ENCODE data around the gene UNC45B. TPM values are rescaled to one million over a fixed set of nuclear protein-coding genes. Genes with fewer than 3 reads are reported as not detected.
"Not testable (repeated sequence)": the region's sequence is repeated elsewhere in the genome, so short reads cannot be mapped to it uniquely, and the experiment has no call there.

Gene UNC45B
- total and polyA plus RNA-seq, 2 of the 8 experiments (the other 6 are each of a cell fraction or from before 2014, with no cell fraction given) = 0.06 to 0.15 TPM

DNA sequence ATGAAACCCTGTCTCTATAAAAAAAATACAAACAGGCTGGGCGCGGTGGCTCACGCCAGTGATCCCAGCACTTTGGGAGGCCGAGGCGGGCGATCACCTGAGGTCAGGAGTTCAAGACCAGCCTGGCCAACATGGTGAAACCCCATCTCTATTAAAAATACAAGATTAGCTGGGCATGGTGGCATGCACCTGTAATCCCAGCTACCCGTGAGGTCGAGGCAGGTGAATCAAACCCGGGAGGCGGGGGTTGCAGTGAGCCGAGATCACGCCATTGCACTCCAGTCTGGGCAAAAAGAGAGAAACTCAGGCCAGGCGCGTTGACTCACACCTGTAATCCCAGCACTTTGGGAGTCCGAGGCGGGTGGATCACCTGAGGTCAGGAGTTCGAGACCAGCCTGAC is 36.8 kb upstream of the UNC45B start:
- H3K9me3 ChIP-seq (ENCODE audit: insufficient read depth in 2 of 2, low read depth in 1 of 2, low read length in 1 of 2) = not testable (repeated sequence)
- WGBS, 2 experiments (ENCODE audit: extremely low coverage in 1 of 2, insufficient coverage in 1 of 2, insufficient read length in 1 of 2, insufficient replicate concordance in 2 of 2, low coverage in 1 of 2, low lambda C conversion rate in 2 of 2, missing lambda C conversion rate in 1 of 2) = 97% methylated on average over 16 of the region's 17 CpGs; no CpG with 5 or more reads in 1 of the 2 experiments

More for the DNA sequence above, 36.8 kb upstream of the UNC45B start:
- H2AFZ ChIP-seq (ENCODE audit: low read length); H2AK5ac ChIP-seq (ENCODE audit: low read depth, low read length); H2BK5ac ChIP-seq (ENCODE audit: low read depth, low read length); H3K56ac ChIP-seq (replicated peaks; ENCODE audit: insufficient read length, low read depth, low read length); H3K9ac ChIP-seq (replicated peaks in 1 of 4; ENCODE audit: extremely low read depth in 1 of 4, low read depth in 3 of 4, low read length in 3 of 4); H2BK12ac ChIP-seq (ENCODE audit: low read depth, low read length); H3K18ac ChIP-seq (ENCODE audit: extremely low read depth, low read length); H3K36me3 ChIP-seq (ENCODE audit: control insufficient read depth in 2 of 4, insufficient read depth in 4 of 4, low read length in 3 of 4); H3K79me1 ChIP-seq (ENCODE audit: low read depth, low read length); DNase-seq (ENCODE audit: low read depth in 1 of 2, low spot score in 2 of 2); H4K8ac ChIP-seq (ENCODE audit: extremely low read depth, insufficient read depth, low read length); H2BK15ac ChIP-seq (ENCODE audit: low read length); H3K4me2 ChIP-seq (ENCODE audit: insufficient read depth in 1 of 2, low read depth in 2 of 2, low read length in 2 of 2); FAIRE-seq; H3K4ac ChIP-seq (replicated peaks; ENCODE audit: insufficient read length, low read depth, low read length); H4K20me1 ChIP-seq (replicated peaks in 1 of 2; ENCODE audit: control insufficient read depth in 1 of 2, insufficient read depth in 2 of 2, low read length in 2 of 2); H4K91ac ChIP-seq (replicated peaks; ENCODE audit: insufficient read length, low read length); H3K4me3 ChIP-seq (ENCODE audit: extremely low read depth in 1 of 4, insufficient read depth in 2 of 4, low read depth in 3 of 4, low read length in 4 of 4); H3K79me2 ChIP-seq (ENCODE audit: control insufficient read depth in 1 of 2, insufficient read depth in 2 of 2, low read length in 2 of 2); H3K14ac ChIP-seq (ENCODE audit: insufficient read length); H3K23ac ChIP-seq (ENCODE audit: insufficient read length); H3K23me2 ChIP-seq (ENCODE audit: low read depth, low read length); H3K27me3 ChIP-seq (replicated peaks in 1 of 4; ENCODE audit: control insufficient read depth in 3 of 4, extremely low read depth in 1 of 4, insufficient read depth in 3 of 4, low read length in 3 of 4); H3K27ac ChIP-seq (ENCODE audit: low read depth, low read length); H3K4me1 ChIP-seq (replicated peaks in 1 of 4; ENCODE audit: control insufficient read depth in 3 of 4, insufficient read depth in 4 of 4, low read length in 3 of 4); H2BK20ac ChIP-seq (ENCODE audit: low read length); H2BK120ac ChIP-seq (replicated peaks; ENCODE audit: low read depth, low read length); H4K5ac ChIP-seq (ENCODE audit: insufficient read length, low read depth, low read length): not testable (repeated sequence)
- ChIA-PET POLR2A (ENCODE audit: partially characterized antibody) (interaction anchor here (0.6 to 1.3 kb wide), 2 partner anchors 13 to 103 kb away, joined by 4 to 6 read pairs; no protein-coding TSS in a partner anchor), CTCF (ENCODE audit: partially characterized antibody) (interaction anchor here (0.6 to 2.1 kb wide), 3 partner anchors 8 to 98 kb away, joined by 3 to 9 read pairs (median 3); no protein-coding TSS in a partner anchor)
